D721Med (cell line): Measurements from ENCODE around the gene GAMT.

ENCODE experiments used
- DNase-seq: peaks from one replicate; pipeline ENCODE4 v3.0.0; 2011; ENCODE audit warnings: low spot score; ENCODE audit not compliant: insufficient read length
- FAIRE-seq: peaks from 2 replicates; lab custom pipeline; 2011; peaks lifted over from hg19 to GRCh38; lab: Jason Lieb, UNC
- CTCF ChIP-seq: IDR thresholded peaks from 2 replicates; pipeline ENCODE4 v1.5.1; 2012; ENCODE audit warnings: mild to moderate bottlenecking, control low read depth; ENCODE audit not compliant: insufficient read depth; ENCODE audit errors: missing control alignments

The GAMT gene

GRCh38 chr19:1432507-1432887 lies 31.2 kb upstream of the GAMT start:
- TF ChIP-seq CTCF: no peak
- DNase-seq (no peak), FAIRE-seq (no peak)

GRCh38 chr19:1431759-1432506 lies 30.6 kb upstream of the GAMT start:
- no peak for TF ChIP-seq CTCF
- DNase-seq (no peak), FAIRE-seq (no peak)

DNA sequence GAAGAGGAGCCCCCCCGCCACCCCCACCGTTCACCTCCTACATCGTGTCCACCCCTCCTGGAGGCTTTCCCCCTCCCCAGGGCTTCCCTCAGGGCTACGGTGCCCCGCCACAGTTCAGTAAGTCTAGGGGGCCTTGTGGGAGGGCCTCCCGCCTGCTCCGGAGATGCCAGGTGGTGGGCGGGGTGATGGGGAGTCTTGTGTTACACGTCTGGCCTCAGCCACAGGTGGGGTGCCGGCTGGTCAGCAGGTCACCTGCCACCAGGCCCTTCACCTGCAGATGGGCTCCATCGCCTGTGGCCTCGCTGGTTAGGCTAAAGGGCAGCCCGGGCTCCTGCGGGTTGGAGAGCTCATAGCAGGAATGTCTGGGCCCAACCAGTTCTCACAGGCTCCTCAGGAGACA lies 28.9 kb upstream of the GAMT start:
- DNase-seq (no peak), FAIRE-seq (no peak)
- no peak for TF ChIP-seq CTCF

DNA sequence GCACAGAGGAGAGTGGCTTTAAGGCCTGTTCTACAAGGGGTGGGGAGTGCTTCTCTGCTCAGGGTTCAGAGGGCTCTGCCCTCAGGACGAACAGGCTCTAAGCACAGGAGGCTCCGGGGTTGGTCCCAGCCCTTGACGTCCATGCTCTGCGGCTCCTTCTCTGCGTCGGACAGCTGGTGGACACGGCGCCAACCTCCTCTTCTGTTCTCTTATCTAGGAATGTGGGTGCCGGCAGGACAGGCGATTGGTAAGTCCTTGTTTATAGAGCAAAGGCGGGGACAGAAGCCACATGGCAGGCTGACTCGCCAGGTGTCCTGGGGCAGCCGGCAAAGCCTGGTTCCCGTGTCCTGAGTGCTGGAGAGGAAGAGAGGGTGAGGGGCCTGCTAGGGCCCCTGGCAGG lies 28.4 kb upstream of the GAMT start:
- no peak for FAIRE-seq
- TF ChIP-seq CTCF: no peak
- no peak for DNase-seq

GRCh38 chr19:1428738-1429391 lies 27.5 kb upstream of the GAMT start:
- FAIRE-seq: no peak
- no peak for DNase-seq
- TF ChIP-seq CTCF: no peak

- no peak for FAIRE-seq
- TF ChIP-seq CTCF: no peak
These were observed 26.0 kb upstream of the GAMT start for GRCh38 chr19:1427221-1427920.

More at GRCh38 chr19:1427221-1427920, 26.0 kb upstream of the GAMT start:
- no peak for DNase-seq
